C4-2B (cell line): Measurements from ENCODE around the gene UBQLN3.

Source experiments
- H3K27ac ChIP-seq: fragments of 450-650 bp; 2 replicates; pipeline ENCODE4 v1.5.1; 2017
- CTCF ChIP-seq: fragments of 450-650 bp; conservative IDR thresholded peaks from 2 replicates; pipeline ENCODE4 v1.5.1; 2017; ENCODE audit warnings: mild to moderate bottlenecking
- ZFX ChIP-seq: fragments of 450-650 bp; IDR thresholded peaks from 2 replicates; pipeline ENCODE4 v1.6.1; 2017

Gene UBQLN3

DNA sequence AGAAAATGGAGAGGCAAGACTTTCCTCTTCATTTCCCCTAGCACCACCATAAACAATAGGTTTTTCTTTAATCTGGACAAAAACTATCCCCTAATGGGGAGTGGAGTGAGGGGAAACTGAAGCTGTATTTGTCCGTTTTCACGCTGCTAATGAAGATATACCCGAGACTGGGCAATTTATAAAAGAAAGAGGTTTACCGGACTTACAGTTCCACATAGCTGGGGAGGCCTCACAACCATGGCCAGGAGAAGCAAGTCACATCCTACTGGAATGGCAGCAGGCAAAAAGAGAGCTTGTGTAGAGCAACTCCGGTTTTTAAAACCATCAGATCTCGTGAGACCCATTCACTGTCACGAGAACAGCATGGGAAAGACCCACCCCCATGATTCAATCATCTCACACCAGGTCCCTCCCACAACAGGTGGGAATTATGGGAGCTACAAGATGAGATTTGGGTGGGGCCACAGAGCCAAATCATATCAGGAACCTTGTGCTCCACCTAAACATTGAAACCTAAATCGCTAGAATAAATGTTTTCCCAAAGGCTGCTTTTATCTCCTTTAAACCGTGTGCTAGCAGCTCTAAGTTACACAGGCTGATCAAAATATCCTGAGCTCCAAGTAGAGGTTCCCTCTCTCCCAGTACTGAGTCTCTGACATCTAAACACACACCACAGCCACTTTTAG is 4.3 kb downstream of the UBQLN3 start:
- H3K27ac ChIP-seq = no peak overlapping the region
- TF ChIP-seq ZFX = no peak
- TF ChIP-seq CTCF = no peak

DNA sequence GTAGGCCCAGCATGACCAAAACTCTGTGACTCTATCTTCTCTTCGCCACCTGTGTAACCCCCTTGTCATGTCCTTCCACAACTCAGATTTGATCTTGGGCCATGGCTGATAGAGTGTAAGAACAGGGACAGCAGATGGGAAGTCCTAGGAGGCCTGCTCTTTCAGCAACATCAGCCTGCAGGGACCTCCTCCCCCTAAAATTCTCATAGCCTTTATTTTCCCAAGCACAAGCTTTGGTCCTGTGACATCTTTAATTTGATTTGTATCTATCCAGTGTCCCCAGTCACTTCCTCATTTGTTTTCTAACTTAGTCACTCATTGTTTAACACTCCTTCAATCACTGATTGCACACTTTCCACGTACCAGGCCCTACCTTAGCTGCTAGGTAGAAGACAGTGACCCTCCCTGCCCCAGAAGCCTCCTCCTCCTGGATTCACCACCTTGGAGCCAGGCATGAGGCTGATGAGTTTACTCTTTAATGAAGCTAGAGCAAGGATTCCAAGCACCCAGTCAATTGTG is 5.3 kb downstream of the UBQLN3 start:
- no peak overlapping the region for H3K27ac ChIP-seq
- TF ChIP-seq CTCF = no peak

- no peak overlapping the region for H3K27ac ChIP-seq
- TF ChIP-seq CTCF (no peak), ZFX (no peak)
Observed at GRCh38 chr11:5500393-5500801, 9.4 kb downstream of the UBQLN3 start.

- H3K27ac ChIP-seq = no peak overlapping the region
- TF ChIP-seq ZFX (no peak), CTCF (no peak)
Observed at GRCh38 chr11:5499671-5500070, 10.1 kb downstream of the UBQLN3 start.

GRCh38 chr11:5489576-5490357 is 20.0 kb downstream of the UBQLN3 start:
- H3K27ac ChIP-seq = no peak overlapping the region
- TF ChIP-seq CTCF (no peak), ZFX (no peak)

- TF ChIP-seq ZFX = no peak
- no peak for TF ChIP-seq CTCF
Observed at GRCh38 chr11:5488798-5489399, 20.9 kb downstream of the UBQLN3 start.

DNA sequence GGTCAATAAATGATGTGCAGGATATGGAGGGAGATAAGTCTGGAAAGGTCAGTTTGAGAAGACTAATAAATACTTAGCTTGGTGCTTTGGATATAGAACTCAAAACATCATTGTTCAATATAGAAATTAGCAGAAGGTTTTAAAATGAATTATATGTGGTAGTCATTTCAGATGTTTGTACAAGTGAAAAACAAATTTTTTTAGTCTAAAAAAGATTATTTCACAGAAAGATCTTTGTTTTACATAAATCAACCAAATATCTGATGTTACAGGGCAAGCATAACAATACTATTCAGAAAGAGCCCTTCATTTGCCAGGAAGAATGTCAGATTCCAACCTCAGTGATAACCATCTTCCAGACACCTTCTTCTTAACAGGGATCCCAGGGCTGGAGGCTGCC is 21.4 kb downstream of the UBQLN3 start, which contains the start of gene OR52D1:
TSS of gene OR52D1 (plus strand) at position 301 of the 400 bp plus-strand sequence. CDS start at position 323, 22 bp downstream.
- no peak within 1 kb of the TSS for H3K27ac ChIP-seq
- no peak for TF ChIP-seq CTCF
- TF ChIP-seq ZFX = no peak

More at GRCh38 chr11:5488798-5489399, 20.9 kb downstream of the UBQLN3 start:
- no peak overlapping the region for H3K27ac ChIP-seq
